Bronchial epithelial cell (primary cell): ENCODE results near the gene TMEM14C. TPM values are rescaled to one million over a fixed set of nuclear protein-coding genes. Genes with fewer than 3 reads are reported as not detected.

Source experiments
- DNase-seq: peaks from one replicate; pipeline ENCODE4 v3.0.0-alpha.2; 2010; ENCODE audit warnings: low read depth
- FAIRE-seq: peaks from 2 replicates; lab custom pipeline; 2011; peaks lifted over from hg19 to GRCh38; lab: Jason Lieb, UNC
- H3K27me3 ChIP-seq: 2 replicates; pipeline ENCODE4 v1.5.1; 2011; ENCODE audit warnings: low read length; ENCODE audit not compliant: control insufficient read depth, insufficient read depth
- H3K36me3 ChIP-seq: 2 replicates; pipeline ENCODE4 v1.5.1; 2011; ENCODE audit warnings: low read length; ENCODE audit not compliant: control insufficient read depth, insufficient read depth
- H3K4me3 ChIP-seq: 2 replicates; pipeline ENCODE4 v1.5.1; 2011; ENCODE audit warnings: mild to moderate bottlenecking, low read depth, low read length, control low read depth
- total RNA-seq: library from RNA; depleted of rRNA; stranded (reverse); fragments of >200 nt; gene quantifications from 2 replicates; pipeline ENCODE4 v1.2.1, GENCODE V29; 2014
- TF ChIP-seq, protein P1 (sequence below): IDR thresholded peaks from 2 replicates; pipeline ENCODE4 v1.5.1; 2011; ENCODE audit warnings: mild to moderate bottlenecking, moderate library complexity, low read length, control low read depth, inconsistent platforms; ENCODE audit not compliant: insufficient read depth, severe bottlenecking

The TMEM14C gene
- total RNA-seq, 1 donor from 2014 or later: 132 TPM

DNA sequence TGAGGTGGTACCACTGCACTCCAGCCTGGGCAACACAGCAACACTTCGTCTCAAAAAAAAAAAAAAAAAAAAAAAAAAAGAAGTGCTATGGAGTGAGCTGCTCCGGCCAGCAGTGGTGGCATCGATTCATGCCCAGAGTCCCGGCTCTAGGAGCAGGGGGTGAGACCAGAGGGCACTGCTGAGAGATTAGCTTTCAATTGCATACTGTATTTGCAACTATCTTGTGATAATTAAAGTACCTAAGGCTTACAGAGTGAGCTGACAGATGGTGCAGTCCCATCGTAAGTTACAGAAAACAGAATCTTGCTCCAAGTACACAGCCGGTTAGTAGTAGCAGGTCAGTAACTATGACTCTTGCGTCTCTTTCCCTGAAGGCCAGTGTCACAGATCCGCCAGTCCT lies 56.2 kb downstream of the TMEM14C start:
- TF ChIP-seq, protein P1, sequence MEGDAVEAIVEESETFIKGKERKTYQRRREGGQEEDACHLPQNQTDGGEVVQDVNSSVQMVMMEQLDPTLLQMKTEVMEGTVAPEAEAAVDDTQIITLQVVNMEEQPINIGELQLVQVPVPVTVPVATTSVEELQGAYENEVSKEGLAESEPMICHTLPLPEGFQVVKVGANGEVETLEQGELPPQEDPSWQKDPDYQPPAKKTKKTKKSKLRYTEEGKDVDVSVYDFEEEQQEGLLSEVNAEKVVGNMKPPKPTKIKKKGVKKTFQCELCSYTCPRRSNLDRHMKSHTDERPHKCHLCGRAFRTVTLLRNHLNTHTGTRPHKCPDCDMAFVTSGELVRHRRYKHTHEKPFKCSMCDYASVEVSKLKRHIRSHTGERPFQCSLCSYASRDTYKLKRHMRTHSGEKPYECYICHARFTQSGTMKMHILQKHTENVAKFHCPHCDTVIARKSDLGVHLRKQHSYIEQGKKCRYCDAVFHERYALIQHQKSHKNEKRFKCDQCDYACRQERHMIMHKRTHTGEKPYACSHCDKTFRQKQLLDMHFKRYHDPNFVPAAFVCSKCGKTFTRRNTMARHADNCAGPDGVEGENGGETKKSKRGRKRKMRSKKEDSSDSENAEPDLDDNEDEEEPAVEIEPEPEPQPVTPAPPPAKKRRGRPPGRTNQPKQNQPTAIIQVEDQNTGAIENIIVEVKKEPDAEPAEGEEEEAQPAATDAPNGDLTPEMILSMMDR: no peak
- H3K4me3 ChIP-seq: no peak overlapping the region
- H3K36me3 ChIP-seq: no peaks in the 10 kb centered on the region
- H3K27me3 ChIP-seq: no peaks in the 10 kb centered on the region
- FAIRE-seq: no peak
- no peak for DNase-seq

Other genes starting within 250 kb of the TMEM14C start
- 10.3 and 15.5 TPM in 2 replicates for gene GCNT2, start 201.7 kb upstream of the TMEM14C start, total RNA-seq
- gene C6orf52, start 28.5 kb upstream of the TMEM14C start, total RNA-seq: 2.1 and 2.7 TPM in 2 replicates
- gene PAK1IP1, start 28.1 kb upstream of the TMEM14C start, total RNA-seq: 12.2 and 25.5 TPM in 2 replicates
- 55.8 and 86.2 TPM in 2 replicates for gene TMEM14B, start 24.7 kb downstream of the TMEM14C start, total RNA-seq
- not detected in 2 replicates for gene MAK, start 115.5 kb downstream of the TMEM14C start, total RNA-seq
- gene GCM2, start 159.0 kb downstream of the TMEM14C start, total RNA-seq: not detected in 2 replicates
- 0.26 TPM in 2 replicates for gene SYCP2L, start 164.0 kb downstream of the TMEM14C start, total RNA-seq